Keratinocyte (primary cell): Measurements from ENCODE around the gene FOXK2.

ENCODE experiments used
- EZH2 ChIP-seq: IDR thresholded peaks from one replicate; pipeline ENCODE4 v1.6.1; 2012; ENCODE audit warnings: inconsistent platforms, mild to moderate bottlenecking, low read length, moderate library complexity
- TF ChIP-seq, protein P1 (sequence below), 3 experiments: IDR thresholded peaks in 1 of 3; conservative IDR thresholded peaks in 1 of 3; optimal IDR thresholded peaks in 1 of 3; 2 replicates in 2 of 3; 3 replicates in 1 of 3; pipeline versions ENCODE3 to v1.5.1; 2011; ENCODE audit warnings: low read length in 3 of 3, mild to moderate bottlenecking in 3 of 3, moderate library complexity in 2 of 3, control low read depth in 1 of 3, inconsistent platforms in 1 of 3; ENCODE audit not compliant: insufficient read depth in 2 of 3; ENCODE audit errors: extremely low read depth in 1 of 3

GRCh38 chr17:82491533-82491932, 28.0 kb upstream of the FOXK2 start:
- TF ChIP-seq, protein P1, sequence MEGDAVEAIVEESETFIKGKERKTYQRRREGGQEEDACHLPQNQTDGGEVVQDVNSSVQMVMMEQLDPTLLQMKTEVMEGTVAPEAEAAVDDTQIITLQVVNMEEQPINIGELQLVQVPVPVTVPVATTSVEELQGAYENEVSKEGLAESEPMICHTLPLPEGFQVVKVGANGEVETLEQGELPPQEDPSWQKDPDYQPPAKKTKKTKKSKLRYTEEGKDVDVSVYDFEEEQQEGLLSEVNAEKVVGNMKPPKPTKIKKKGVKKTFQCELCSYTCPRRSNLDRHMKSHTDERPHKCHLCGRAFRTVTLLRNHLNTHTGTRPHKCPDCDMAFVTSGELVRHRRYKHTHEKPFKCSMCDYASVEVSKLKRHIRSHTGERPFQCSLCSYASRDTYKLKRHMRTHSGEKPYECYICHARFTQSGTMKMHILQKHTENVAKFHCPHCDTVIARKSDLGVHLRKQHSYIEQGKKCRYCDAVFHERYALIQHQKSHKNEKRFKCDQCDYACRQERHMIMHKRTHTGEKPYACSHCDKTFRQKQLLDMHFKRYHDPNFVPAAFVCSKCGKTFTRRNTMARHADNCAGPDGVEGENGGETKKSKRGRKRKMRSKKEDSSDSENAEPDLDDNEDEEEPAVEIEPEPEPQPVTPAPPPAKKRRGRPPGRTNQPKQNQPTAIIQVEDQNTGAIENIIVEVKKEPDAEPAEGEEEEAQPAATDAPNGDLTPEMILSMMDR (optimal IDR thresholded peaks at IDR 0.05 in 1 of 3, IDR thresholded peaks at IDR 0.05 in 1 of 3, conservative IDR thresholded peaks at IDR 0.05 in 1 of 3; ENCODE audit: extremely low read depth in 1 of 3, insufficient read depth in 2 of 3, low read length in 3 of 3) = no peak
- no peak for TF ChIP-seq EZH2
